Endodermal cell (in vitro differentiated cells): ENCODE data around the gene PHKB. TPM values are rescaled to one million over a fixed set of nuclear protein-coding genes. Genes with fewer than 3 reads are reported as not detected.

Experiments used
- DNase-seq: peaks from one replicate; pipeline ENCODE4 v3.0.0-alpha.2; 2017
- H3K27ac ChIP-seq: 2 replicates; pipeline ENCODE4 v1.5.1; 2013; ENCODE audit warnings: mild to moderate bottlenecking, low read depth, low read length, moderate library complexity
- H3K27me3 ChIP-seq: 2 replicates; pipeline ENCODE4 v1.6.1; 2013; ENCODE audit warnings: mild to moderate bottlenecking, low read length, moderate library complexity; ENCODE audit not compliant: insufficient read depth, control insufficient read depth, poor library complexity, severe bottlenecking
- H3K36me3 ChIP-seq: 2 replicates; pipeline ENCODE4 v1.7.0; 2013; ENCODE audit warnings: mild to moderate bottlenecking, low read length, moderate library complexity; ENCODE audit not compliant: control insufficient read depth, insufficient read depth
- H3K4me1 ChIP-seq: one replicate; pipeline ENCODE4 v1.7.0; 2013; ENCODE audit warnings: low read length; ENCODE audit not compliant: control insufficient read depth, insufficient read depth
- H3K4me3 ChIP-seq: 2 replicates; pipeline ENCODE4 v1.5.1; 2013; ENCODE audit warnings: mild to moderate bottlenecking, low read length, moderate library complexity
- H3K9ac ChIP-seq: 2 replicates; pipeline ENCODE4 v1.6.1; 2013; ENCODE audit warnings: mild to moderate bottlenecking, low read length, moderate library complexity; ENCODE audit not compliant: poor library complexity, severe bottlenecking; ENCODE audit errors: extremely low read depth
- H3K9me3 ChIP-seq: 2 replicates; pipeline ENCODE4 v1.6.1; 2013; ENCODE audit warnings: mild to moderate bottlenecking, low read length, moderate library complexity; ENCODE audit not compliant: control insufficient read depth
- H3K27ac Mint-ChIP-seq: 2 replicates; pipeline ENCODE4 v1.8.0; 2020; ENCODE audit warnings: mixed read lengths
- H3K27me3 Mint-ChIP-seq: 2 replicates; pipeline ENCODE4 v1.8.0; 2021; ENCODE audit warnings: mild to moderate bottlenecking, mixed read lengths; ENCODE audit not compliant: insufficient read depth
- H3K36me3 Mint-ChIP-seq: 2 replicates; pipeline ENCODE4 v1.8.0; 2020; ENCODE audit warnings: low read depth, mixed read lengths
- H3K4me1 Mint-ChIP-seq: 2 replicates; pipeline ENCODE4 v1.8.0; 2020; ENCODE audit warnings: mixed read lengths
- H3K4me3 Mint-ChIP-seq: 2 replicates; pipeline ENCODE4 v1.8.0; 2020; ENCODE audit warnings: mild to moderate bottlenecking, moderate library complexity, mixed read lengths
- H3K9me3 Mint-ChIP-seq: 2 replicates; pipeline ENCODE4 v1.8.0; 2020; ENCODE audit warnings: mild to moderate bottlenecking, mixed read lengths
- CTCF ChIP-seq: fragments of 200-600 bp; sonication (generic); conservative IDR thresholded peaks from 2 replicates; pipeline ENCODE4 v1.5.0; 2021; ENCODE audit warnings: antibody characterized with exemption, mild to moderate bottlenecking
- WGBS, 2 experiments: methylation state at CpG; one replicate each; pipeline versions ENCODE4 v1.1.5 to v1.1.7; 2013; ENCODE audit warnings: missing lambda C conversion rate in 2 of 2, mixed read lengths in 1 of 2; ENCODE audit not compliant: insufficient coverage in 1 of 2, insufficient read length in 1 of 2; 5-methylcytosine and 5-hydroxymethylcytosine counted together
- total RNA-seq, 2 donors: library from RNA; stranded (reverse); fragmentation: NEBNext Ultra II Directional in 1 of 2; extraction: Animal tissue kit (Norgen Biotek cat#: 25700) in 1 of 2; gene quantifications; 2 replicates in 1 of 2; 3 replicates in 1 of 2; pipeline ENCODE4 v1.2.1, GENCODE V29; 2021

PHKB gene
- total RNA-seq, 2 donors from 2014 or later: 51.0 to 71.8 TPM

DNA sequence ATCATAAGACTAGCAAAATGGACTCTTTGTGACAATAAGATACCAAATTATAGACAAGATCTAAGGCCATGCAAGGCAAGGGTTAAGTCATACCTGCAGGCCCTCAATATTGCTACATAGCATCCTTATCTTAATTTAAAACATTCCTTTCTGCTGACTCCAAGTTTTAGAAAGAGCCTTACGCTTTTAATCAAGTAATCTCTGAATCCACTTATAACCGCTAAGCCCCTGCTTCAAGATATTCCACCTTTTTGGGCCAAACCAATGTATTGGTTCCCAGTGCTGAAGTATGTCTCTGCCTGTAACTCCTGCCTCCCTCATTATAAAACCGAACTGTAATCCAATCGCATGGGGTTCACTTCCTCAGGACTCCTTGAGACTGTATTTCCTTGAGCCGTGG lies 255.4 kb downstream of the PHKB start:
- Mint-ChIP-seq H3K36me3 (no peaks in the 10 kb centered on the region), H3K27ac (no peak overlapping the region), H3K27me3 (no peaks in the 10 kb centered on the region), H3K4me3 (no peak overlapping the region), H3K4me1 (peaks cover 7% of the 10 kb centered on the region), H3K9me3 (no peaks in the 10 kb centered on the region)
- no peak for TF ChIP-seq CTCF
- Histone ChIP-seq H3K36me3 (no peaks in the 10 kb centered on the region), H3K27ac (no peak overlapping the region), H3K4me1 (no peaks in the 10 kb centered on the region), H3K9ac (no peak overlapping the region), H3K27me3 (no peaks in the 10 kb centered on the region), H3K9me3 (no peaks in the 10 kb centered on the region), H3K4me3 (no peak overlapping the region)
- 67 to 78% methylated on average over 5 of the region's 5 CpGs for WGBS, 2 experiments
- DNase-seq: no peak

DNA sequence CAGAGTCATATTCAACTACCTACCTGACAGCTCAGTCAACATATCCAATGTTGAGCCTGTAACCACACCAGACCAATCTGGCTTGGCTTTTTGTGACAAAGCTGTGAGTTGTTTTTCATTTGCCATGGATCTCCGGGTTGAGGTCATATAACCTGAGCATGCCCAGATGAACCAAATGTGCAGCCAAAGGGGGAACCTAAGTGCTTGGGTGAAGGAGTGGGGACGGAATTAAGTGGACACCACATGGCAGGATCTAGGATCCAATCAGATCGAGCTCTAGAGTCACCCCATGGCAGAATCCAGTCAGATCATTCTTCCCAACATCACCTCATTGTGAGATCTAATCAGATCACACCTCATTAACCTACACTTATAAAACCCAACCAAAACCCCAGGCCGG lies 258.6 kb downstream of the PHKB start:
- H3K9me3 ChIP-seq: no peaks in the 10 kb centered on the region
- Mint-ChIP-seq H3K36me3 (no peaks in the 10 kb centered on the region), H3K4me1 (peaks cover 3% of the 10 kb centered on the region), H3K9me3 (no peaks in the 10 kb centered on the region), H3K27me3 (no peaks in the 10 kb centered on the region), H3K4me3 (no peak overlapping the region), H3K27ac (no peak overlapping the region)
- no peak overlapping the region for H3K4me3 ChIP-seq
- WGBS, 2 experiments: 92 to 98% methylated on average over 3 of the region's 4 CpGs
- TF ChIP-seq CTCF: no peak
- H3K27ac ChIP-seq: no peak overlapping the region
- no peaks in the 10 kb centered on the region for H3K36me3 ChIP-seq
- no peak for DNase-seq
- H3K27me3 ChIP-seq: no peaks in the 10 kb centered on the region
- no peak overlapping the region for H3K9ac ChIP-seq
- H3K4me1 ChIP-seq: no peaks in the 10 kb centered on the region

- H3K4me1 Mint-ChIP-seq: peaks cover 3% of the 10 kb centered on the region
- Histone ChIP-seq H3K9me3 (no peaks in the 10 kb centered on the region), H3K9ac (no peak overlapping the region), H3K27ac (no peak overlapping the region), H3K36me3 (no peaks in the 10 kb centered on the region), H3K27me3 (no peaks in the 10 kb centered on the region), H3K4me1 (no peaks in the 10 kb centered on the region), H3K4me3 (no peak overlapping the region)
- H3K9me3 Mint-ChIP-seq: no peaks in the 10 kb centered on the region
- H3K36me3 Mint-ChIP-seq: no peaks in the 10 kb centered on the region
- no peak for TF ChIP-seq CTCF
- 90 to 92% methylated on average over 2 to 5 of the region's 5 CpGs for WGBS, 2 experiments
- no peak overlapping the region for H3K27ac Mint-ChIP-seq
- no peak overlapping the region for H3K4me3 Mint-ChIP-seq
- DNase-seq: no peak
- no peaks in the 10 kb centered on the region for H3K27me3 Mint-ChIP-seq
Measured at GRCh38 chr16:47721006-47721637, 260.0 kb downstream of the PHKB start.
